Psoas muscle (tissue), 8 donors: ENCODE measurements around the gene VTA1. TPM values are rescaled to one million over a fixed set of nuclear protein-coding genes. Genes with fewer than 3 reads are reported as not detected.
"Not testable (repeated sequence)": the region's sequence is repeated elsewhere in the genome, so short reads cannot be mapped to it uniquely, and the experiment has no call there.

Experiments
- ATAC-seq, 4 donors: fragments of 200-7000 bp; cut with Tn5 transposase; one replicate each; pipeline ENCODE4 v1.9.1; 2020; ENCODE audit warnings: moderate library complexity in 3 of 4, mild to moderate bottlenecking in 2 of 4
- DNase-seq, 2 donors: peaks; one replicate each; pipeline ENCODE4 v3.0.0-alpha.2; 2020
- H3K27ac ChIP-seq: fragments of 200-600 bp; one replicate; pipeline ENCODE4 v1.8.0; 2022
- H3K27me3 ChIP-seq, 3 donors: fragments of 200-600 bp in 1 of 3; one replicate each; pipeline versions ENCODE4 v1.6.1 to v1.8.0; 2013 to 2022; ENCODE audit warnings: low read length in 2 of 3, mild to moderate bottlenecking in 2 of 3, moderate library complexity in 1 of 3; ENCODE audit not compliant: insufficient read depth in 3 of 3
- H3K36me3 ChIP-seq, 2 donors: fragments of 200-600 bp in 1 of 2; one replicate each; pipeline versions ENCODE4 v1.6.1 to v1.8.0; 2013 to 2022; ENCODE audit warnings: low read depth in 1 of 2, mild to moderate bottlenecking in 1 of 2, moderate library complexity in 1 of 2; ENCODE audit not compliant: insufficient read depth in 1 of 2
- H3K4me1 ChIP-seq: fragments of 200-600 bp; one replicate; pipeline ENCODE4 v1.8.0; 2022
- H3K4me3 ChIP-seq: fragments of 200-600 bp; one replicate; pipeline ENCODE4 v1.8.0; 2022; ENCODE audit warnings: mild to moderate bottlenecking
- H3K9me3 ChIP-seq: fragments of 200-600 bp; one replicate; pipeline ENCODE4 v1.8.0; 2022
- WGBS, 3 donors: extraction: QIAGEN DNeasy Blood & Tissue Kit; methylation state at CpG; one replicate each; pipeline versions ENCODE4 v1.1.6 to v1.1.7; 2013; 5-methylcytosine and 5-hydroxymethylcytosine counted together
- intact Hi-C, 2 donors: fragments of 100-400 bp; cut with DNase I; formaldehyde crosslinking; loops; one replicate each; pipeline versions ENCODE4 v1.11.0 to v1.14.2; 2022
- long read RNA-seq, 2 donors: library from polyadenylated mRNA; unstranded; transcript quantifications; one replicate each; pipeline ENCODE4 v2.0.0, GENCODE V29; 2021
- polyA plus RNA-seq, 3 donors: library from polyadenylated mRNA; stranded (reverse); fragments of 200-250 nt; gene quantifications; one replicate each; pipeline ENCODE4 v1.2.3, GENCODE V29; 2013
- total RNA-seq, 4 donors: library from RNA; stranded (reverse); fragmentation: NEBNext Ultra II Directional in 2 of 4; extraction: Animal tissue kit (Norgen Biotek cat#: 25700) in 2 of 4; gene quantifications; one replicate each; pipeline versions ENCODE4 v1.2.1 to v1.2.4, GENCODE V29; 2021 to 2023
- TF ChIP-seq, protein P1 (sequence below): fragments of 200-600 bp; IDR thresholded peaks from one replicate; pipeline ENCODE4 v1.8.0; 2022; ENCODE audit warnings: antibody characterized with exemption
- donor health status: healthy with polysubstance abuse.
- donor health status: DM: no; HTN: no; CAD: no; lungs with moderate emphysema.
- donor health status: Bipolar disorder and iron deficiency.
- donor health status: healthy.
- donor health status: DM: yes; HTN: yes; CAD: no.
- donor health status: DM: no; HTN: no; CAD: no.
- donor health status: DM: no; HTN: no; CAD: no.
- donor health status: DM: yes; HTN: yes; CAD: no.

Gene VTA1, protein sequence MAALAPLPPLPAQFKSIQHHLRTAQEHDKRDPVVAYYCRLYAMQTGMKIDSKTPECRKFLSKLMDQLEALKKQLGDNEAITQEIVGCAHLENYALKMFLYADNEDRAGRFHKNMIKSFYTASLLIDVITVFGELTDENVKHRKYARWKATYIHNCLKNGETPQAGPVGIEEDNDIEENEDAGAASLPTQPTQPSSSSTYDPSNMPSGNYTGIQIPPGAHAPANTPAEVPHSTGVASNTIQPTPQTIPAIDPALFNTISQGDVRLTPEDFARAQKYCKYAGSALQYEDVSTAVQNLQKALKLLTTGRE
- total RNA-seq (10 to 100 TPM; 46.9 to 57.9 (median 54.2) TPM), polyA plus RNA-seq (100 to 1,000 TPM in 1 of 3 donors, 10 to 100 TPM in 2; 47.2 to 101 (median 69.7) TPM)
- long read RNA-seq, donor 1, full-length matches to known transcripts, result 43 of 45 reads
- long read RNA-seq, donor 1, partial matches to known transcripts, result 0 of 45 reads
- long read RNA-seq, donor 1, other reads (novel, unspliced or antisense), result 2 of 45 reads
- long read RNA-seq, donor 2, full-length matches to known transcripts, result 105 of 118 reads
- long read RNA-seq, donor 2, partial matches to known transcripts, result 12 of 118 reads
- long read RNA-seq, donor 2, other reads (novel, unspliced or antisense), result 1 of 118 reads

DNA sequence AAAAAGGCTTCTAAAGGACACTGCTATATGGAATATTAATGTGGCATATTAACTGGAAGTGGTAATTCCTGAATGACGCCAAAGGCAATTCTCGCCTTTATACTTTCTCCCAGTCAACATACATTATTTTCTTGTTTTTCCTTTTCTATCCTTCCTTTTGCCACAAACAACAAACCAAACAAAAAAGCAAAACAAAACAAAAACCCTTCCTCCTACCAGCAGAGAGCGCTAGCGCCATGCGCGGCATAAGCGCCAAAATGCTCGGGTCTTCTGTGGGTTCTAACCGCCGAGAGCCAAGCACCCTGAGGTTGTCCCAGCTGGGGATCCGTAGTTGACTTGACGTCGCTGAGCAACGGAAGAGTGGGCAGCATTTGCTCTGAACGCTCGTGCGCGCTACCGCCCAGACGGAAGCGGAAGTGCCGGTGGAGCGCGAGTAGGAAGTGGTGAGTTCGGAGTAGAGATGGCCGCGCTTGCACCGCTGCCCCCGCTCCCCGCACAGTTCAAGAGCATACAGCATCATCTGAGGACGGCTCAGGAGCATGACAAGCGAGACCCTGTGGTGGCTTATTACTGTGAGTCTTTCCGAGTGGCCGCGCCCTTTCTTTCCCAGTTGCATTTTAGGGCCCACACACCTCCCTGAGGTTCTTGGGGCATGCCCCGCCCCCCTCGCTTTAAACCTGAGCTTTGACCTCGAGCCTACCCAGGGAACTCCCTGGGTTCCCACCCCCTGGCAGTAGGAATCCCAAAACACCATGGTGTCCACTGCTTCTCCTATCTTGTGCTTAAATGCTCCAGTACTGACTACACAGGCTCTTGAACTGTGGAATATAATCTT, at the start of gene VTA1, which contains the start of gene NMBR:
Gene VTA1, plus strand, starts transcription at position 436 of the 835 bp plus-strand sequence. Its CDS starts 25 bp downstream, at position 461.
Gene NMBR, minus strand, starts transcription at position 295 of the 835 bp plus-strand sequence. CDS start 58,464 bp downstream, outside the sequence.
- H3K4me1 ChIP-seq, result peaks cover 22% of the 10 kb centered on the region
- TF ChIP-seq, protein P1, sequence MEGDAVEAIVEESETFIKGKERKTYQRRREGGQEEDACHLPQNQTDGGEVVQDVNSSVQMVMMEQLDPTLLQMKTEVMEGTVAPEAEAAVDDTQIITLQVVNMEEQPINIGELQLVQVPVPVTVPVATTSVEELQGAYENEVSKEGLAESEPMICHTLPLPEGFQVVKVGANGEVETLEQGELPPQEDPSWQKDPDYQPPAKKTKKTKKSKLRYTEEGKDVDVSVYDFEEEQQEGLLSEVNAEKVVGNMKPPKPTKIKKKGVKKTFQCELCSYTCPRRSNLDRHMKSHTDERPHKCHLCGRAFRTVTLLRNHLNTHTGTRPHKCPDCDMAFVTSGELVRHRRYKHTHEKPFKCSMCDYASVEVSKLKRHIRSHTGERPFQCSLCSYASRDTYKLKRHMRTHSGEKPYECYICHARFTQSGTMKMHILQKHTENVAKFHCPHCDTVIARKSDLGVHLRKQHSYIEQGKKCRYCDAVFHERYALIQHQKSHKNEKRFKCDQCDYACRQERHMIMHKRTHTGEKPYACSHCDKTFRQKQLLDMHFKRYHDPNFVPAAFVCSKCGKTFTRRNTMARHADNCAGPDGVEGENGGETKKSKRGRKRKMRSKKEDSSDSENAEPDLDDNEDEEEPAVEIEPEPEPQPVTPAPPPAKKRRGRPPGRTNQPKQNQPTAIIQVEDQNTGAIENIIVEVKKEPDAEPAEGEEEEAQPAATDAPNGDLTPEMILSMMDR, result peak; percentile 91
- no peaks in the 10 kb centered on the region for H3K36me3 ChIP-seq
- 0 to 1% (median 0%) methylated on average over 38 of the region's 38 CpGs for WGBS, 3 donors
- peak within 1 kb of the TSS; percentile 83 for H3K27ac ChIP-seq
- H3K9me3 ChIP-seq, result no peaks in the 10 kb centered on the region
- ATAC-seq, result peak; percentile 99 to 100 (median 100)
- peak within 1 kb of the TSS; percentile 85 for H3K4me3 ChIP-seq
- H3K27me3 ChIP-seq, result peaks cover 0 to 2% (median 0%) of the 10 kb centered on the region in 3 donors
- peak; percentile 96 to 98 for DNase-seq
- intact Hi-C loops, result loop anchor here (2.0 to 5.0 kb wide), 4 partner anchors 40 to 240 kb away; no protein-coding TSS in a partner anchor

- H3K4me1 ChIP-seq, H3K36me3 ChIP-seq, H3K27ac ChIP-seq, DNase-seq, H3K27me3 ChIP-seq, intact Hi-C loops, H3K9me3 ChIP-seq, ATAC-seq, H3K4me3 ChIP-seq: not testable (repeated sequence)
- WGBS, 3 donors, result 75 to 90% (median 85%) methylated on average over 5 of the region's 5 CpGs
Measured at GRCh38 chr6:142104820-142105219, 42.2 kb upstream of the VTA1 start.

DNA sequence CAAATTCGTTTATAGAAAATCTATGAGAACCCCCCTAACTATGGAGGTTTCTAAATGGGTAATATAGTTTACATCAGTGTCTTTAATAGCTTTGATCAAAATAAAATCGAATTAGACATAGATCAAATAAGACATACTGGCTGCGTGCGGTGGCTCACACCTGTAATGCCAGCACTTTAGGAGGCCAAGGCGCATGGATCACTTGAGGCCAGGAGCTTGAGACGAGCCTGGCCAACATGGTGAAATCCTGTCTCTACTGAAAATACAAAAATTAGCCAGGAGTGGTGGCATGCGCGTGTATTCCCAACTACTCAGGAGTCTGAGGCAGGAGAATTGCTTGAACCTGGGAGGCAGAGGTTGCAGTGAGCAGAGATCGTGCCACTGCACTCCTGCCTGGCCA, 36.2 kb upstream of the VTA1 start:
- H3K27me3 ChIP-seq, H3K27ac ChIP-seq, H3K4me3 ChIP-seq, H3K4me1 ChIP-seq, H3K36me3 ChIP-seq, ATAC-seq, DNase-seq, H3K9me3 ChIP-seq: not testable (repeated sequence)
- 89% methylated on average over 9 of the region's 9 CpGs for WGBS, 3 donors
- intact Hi-C loops, result loop anchor here in 1 of 2 donors (10.0 kb wide), 1 partner anchor 126 kb away; no protein-coding TSS in a partner anchor

DNA sequence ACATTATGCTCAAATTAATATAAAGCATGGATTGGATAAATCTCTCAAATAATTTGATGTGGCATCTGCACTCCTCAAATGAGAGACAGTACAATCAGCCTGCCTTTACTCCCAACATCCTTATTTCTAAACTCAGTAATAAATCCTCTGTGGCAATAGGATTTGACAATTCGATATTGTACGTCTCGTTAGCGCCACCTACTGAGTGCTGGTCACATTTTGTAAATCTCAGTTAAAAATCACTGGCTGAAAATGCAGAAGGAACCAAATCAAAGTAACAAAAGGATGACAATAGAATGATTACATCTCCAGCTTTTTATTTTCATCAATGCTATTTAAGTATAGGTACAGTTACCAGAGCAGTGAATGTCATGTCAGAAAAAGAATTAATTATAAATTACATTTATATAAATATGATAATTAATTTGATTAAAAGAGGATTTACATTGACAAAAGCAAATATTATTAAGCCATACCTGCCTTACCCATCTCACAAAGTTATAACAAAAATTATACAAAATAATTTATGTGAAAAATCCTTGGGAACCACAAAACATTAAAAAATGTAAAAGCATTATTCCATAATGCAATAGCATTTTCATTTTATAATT, 34.5 kb upstream of the VTA1 start:
- no peaks in the 10 kb centered on the region for H3K27me3 ChIP-seq
- intact Hi-C loops, result loop anchor here in 1 of 2 donors (10.0 kb wide), 1 partner anchor 128 kb away; no protein-coding TSS in a partner anchor
- TF ChIP-seq, protein P1, result peak; percentile 65
- no peak for ATAC-seq
- no peak overlapping the region for H3K27ac ChIP-seq
- 0% methylated on average over 4 of the region's 4 CpGs for WGBS, 3 donors
- no peaks in the 10 kb centered on the region for H3K36me3 ChIP-seq
- H3K9me3 ChIP-seq, result no peaks in the 10 kb centered on the region
- no peak overlapping the region for H3K4me3 ChIP-seq
- DNase-seq, result peak; percentile 42 to 72
- H3K4me1 ChIP-seq, result no peaks in the 10 kb centered on the region

DNA sequence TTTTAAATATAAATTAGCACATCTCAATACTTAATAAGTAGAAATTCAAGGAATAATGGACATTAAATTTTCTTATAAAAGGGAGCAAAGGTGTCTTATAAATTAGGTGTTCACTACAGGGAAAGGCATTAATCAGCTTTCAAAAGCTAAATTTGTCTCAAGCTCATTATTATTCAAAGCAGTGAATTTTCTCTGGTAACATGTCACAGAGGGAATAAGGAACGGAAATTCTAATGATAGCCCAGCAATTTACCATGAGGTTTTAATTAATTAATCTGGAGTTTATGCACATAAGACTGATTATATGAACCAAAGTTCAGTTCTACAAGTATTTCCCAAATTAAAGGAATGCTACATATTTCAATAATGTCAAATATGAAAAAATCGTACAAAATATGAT, 29.7 kb upstream of the VTA1 start:
- intact Hi-C loops, result loop anchor here in 1 of 2 donors (10.0 kb wide), 1 partner anchor 133 kb away; no protein-coding TSS in a partner anchor
- Histone ChIP-seq H3K4me1 (no peaks in the 10 kb centered on the region), H3K4me3 (no peak overlapping the region), H3K9me3 (no peaks in the 10 kb centered on the region), H3K27me3 (no peaks in the 10 kb centered on the region), H3K36me3 (no peaks in the 10 kb centered on the region), H3K27ac (no peak overlapping the region)
- WGBS, 3 donors, result 78 to 85% (median 83%) methylated on average over 2 of the region's 2 CpGs
- TF ChIP-seq, protein P1, result no peak
- ATAC-seq (no peak), DNase-seq (no peak)
